NT2/D1 (cell line): Measurements from ENCODE around the gene DCDC2.
"Not testable (repeated sequence)": the region's sequence is repeated elsewhere in the genome, so short reads cannot be mapped to it uniquely, and the experiment has no call there.

ENCODE experiments used
- DNase-seq: peaks from one replicate; pipeline ENCODE4 v3.0.0-alpha.2; 2011; ENCODE audit warnings: low read depth, low spot score
- H3K27me3 ChIP-seq: 2 replicates; pipeline ENCODE4 v1.6.0; 2011; ENCODE audit warnings: mild to moderate bottlenecking; ENCODE audit not compliant: insufficient read length, insufficient read depth
- H3K36me3 ChIP-seq: 2 replicates; pipeline ENCODE4 v1.6.1; 2011; ENCODE audit warnings: mild to moderate bottlenecking, low read length, mixed read lengths; ENCODE audit not compliant: insufficient read depth, insufficient read length
- H3K4me1 ChIP-seq: 2 replicates; pipeline ENCODE4 v1.5.1; 2011; ENCODE audit not compliant: insufficient read depth, insufficient read length
- H3K4me3 ChIP-seq: 2 replicates; pipeline ENCODE4 v1.5.1; 2011; ENCODE audit warnings: low read depth; ENCODE audit not compliant: insufficient read length
- H3K9ac ChIP-seq: 2 replicates; pipeline ENCODE4 v1.6.0; 2011; ENCODE audit warnings: low read depth; ENCODE audit not compliant: insufficient read length
- H3K9me3 ChIP-seq: 2 replicates; pipeline ENCODE4 v1.5.1; 2011; ENCODE audit warnings: mild to moderate bottlenecking, low read length; ENCODE audit not compliant: insufficient read depth
- SUZ12 ChIP-seq: IDR thresholded peaks from 2 replicates; pipeline ENCODE4 v1.6.1; 2011; ENCODE audit not compliant: insufficient read length, insufficient read depth; ENCODE audit errors: extremely low read depth
- YY1 ChIP-seq: IDR thresholded peaks from 2 replicates; pipeline ENCODE4 v1.6.1; 2011; ENCODE audit not compliant: insufficient read length, insufficient read depth
- ZNF274 ChIP-seq: IDR thresholded peaks from 2 replicates; pipeline ENCODE4 v1.6.1; 2011; ENCODE audit warnings: mild to moderate bottlenecking, low read depth, low read length

DCDC2 gene

GRCh38 chr6:24149836-24150235 lies 208.0 kb downstream of the DCDC2 start:
- no peaks in the 10 kb centered on the region for H3K27me3 ChIP-seq
- H3K4me1 ChIP-seq = peaks cover 1% of the 10 kb centered on the region
- no peaks in the 10 kb centered on the region for H3K9me3 ChIP-seq
- TF ChIP-seq YY1 (no peak), ZNF274 (no peak), SUZ12 (no peak)
- H3K36me3 ChIP-seq = no peaks in the 10 kb centered on the region
- no peak for DNase-seq
- no peak overlapping the region for H3K4me3 ChIP-seq
- H3K9ac ChIP-seq = no peak overlapping the region

GRCh38 chr6:24149296-24149695 lies 208.6 kb downstream of the DCDC2 start:
- Histone ChIP-seq H3K9ac (no peak overlapping the region), H3K4me3 (no peak overlapping the region), H3K4me1 (peaks cover 1% of the 10 kb centered on the region), H3K36me3 (no peaks in the 10 kb centered on the region), H3K9me3 (no peaks in the 10 kb centered on the region), H3K27me3 (no peaks in the 10 kb centered on the region)
- DNase-seq = no peak
- no peak for TF ChIP-seq YY1
- TF ChIP-seq ZNF274 = no peak
- no peak for TF ChIP-seq SUZ12

DNA sequence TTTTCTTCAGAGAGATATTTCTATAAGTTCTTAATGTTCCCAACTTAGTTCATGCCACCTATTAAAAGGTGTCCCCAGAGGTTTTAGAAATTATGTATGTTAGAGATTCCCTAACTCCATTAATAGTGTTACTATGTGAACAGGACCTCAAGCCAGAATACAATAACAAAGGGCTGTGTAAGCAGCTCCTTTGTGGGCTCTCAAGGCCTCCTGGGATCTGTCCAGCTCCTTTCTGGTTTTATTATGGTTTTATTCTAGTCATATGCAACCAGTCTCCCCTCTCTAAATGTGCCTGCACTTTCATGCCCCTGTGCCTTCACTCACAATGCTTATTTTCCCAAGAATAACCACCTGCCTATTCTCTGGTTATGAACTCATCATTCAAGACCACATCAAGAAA lies 209.2 kb downstream of the DCDC2 start:
- Histone ChIP-seq H3K27me3 (no peaks in the 10 kb centered on the region), H3K4me3 (no peak overlapping the region), H3K36me3 (no peaks in the 10 kb centered on the region), H3K4me1 (peaks cover 1% of the 10 kb centered on the region), H3K9ac (no peak overlapping the region), H3K9me3 (no peaks in the 10 kb centered on the region)
- no peak for DNase-seq
- TF ChIP-seq SUZ12 (no peak), YY1 (no peak)

DNA sequence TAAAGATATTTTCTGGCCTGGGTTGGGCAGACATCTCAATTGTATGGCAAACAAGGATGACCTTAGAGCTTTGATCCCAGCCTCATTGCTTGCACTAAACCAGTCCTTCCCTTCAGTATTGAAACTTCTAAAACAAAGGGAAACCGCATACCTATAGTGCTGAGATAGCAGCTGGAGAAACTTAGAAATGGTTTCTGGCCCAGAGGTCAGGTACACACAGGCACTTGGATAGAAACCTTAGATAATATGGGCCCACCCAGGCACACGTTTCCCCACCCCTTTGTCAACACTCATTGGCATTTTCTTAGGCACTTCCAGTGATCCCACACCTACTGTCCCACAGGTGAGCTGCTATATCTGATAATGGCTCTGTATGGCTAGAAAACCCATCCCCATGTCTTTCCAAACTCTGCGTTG lies 209.7 kb downstream of the DCDC2 start:
- Histone ChIP-seq H3K4me1 (peaks cover 1% of the 10 kb centered on the region), H3K36me3 (no peaks in the 10 kb centered on the region), H3K9ac (no peak overlapping the region), H3K4me3 (no peak overlapping the region), H3K27me3 (no peaks in the 10 kb centered on the region), H3K9me3 (no peaks in the 10 kb centered on the region)
- no peak for DNase-seq
- TF ChIP-seq ZNF274 (no peak), SUZ12 (no peak), YY1 (no peak)

- TF ChIP-seq YY1 (no peak), SUZ12 (no peak), ZNF274 (no peak)
- peaks cover 1% of the 10 kb centered on the region for H3K4me1 ChIP-seq
- no peaks in the 10 kb centered on the region for H3K36me3 ChIP-seq
- no peaks in the 10 kb centered on the region; the same call in 1 of the 2 replicates for H3K9me3 ChIP-seq
- no peak for DNase-seq
- no peaks in the 10 kb centered on the region for H3K27me3 ChIP-seq
- H3K4me3 ChIP-seq = no peak overlapping the region
- no peak overlapping the region for H3K9ac ChIP-seq
Observed at GRCh38 chr6:24147511-24148153, 210.2 kb downstream of the DCDC2 start.

GRCh38 chr6:24146871-24147270 lies 211.0 kb downstream of the DCDC2 start:
- no peak for DNase-seq
- Histone ChIP-seq H3K9me3 (no peaks in the 10 kb centered on the region; the same call in 1 of the 2 replicates), H3K27me3 (no peaks in the 10 kb centered on the region), H3K36me3 (no peaks in the 10 kb centered on the region), H3K4me1 (peaks cover 1% of the 10 kb centered on the region), H3K4me3 (no peak overlapping the region), H3K9ac (no peak overlapping the region)
- TF ChIP-seq SUZ12 (no peak), YY1 (no peak), ZNF274 (no peak)

DNA sequence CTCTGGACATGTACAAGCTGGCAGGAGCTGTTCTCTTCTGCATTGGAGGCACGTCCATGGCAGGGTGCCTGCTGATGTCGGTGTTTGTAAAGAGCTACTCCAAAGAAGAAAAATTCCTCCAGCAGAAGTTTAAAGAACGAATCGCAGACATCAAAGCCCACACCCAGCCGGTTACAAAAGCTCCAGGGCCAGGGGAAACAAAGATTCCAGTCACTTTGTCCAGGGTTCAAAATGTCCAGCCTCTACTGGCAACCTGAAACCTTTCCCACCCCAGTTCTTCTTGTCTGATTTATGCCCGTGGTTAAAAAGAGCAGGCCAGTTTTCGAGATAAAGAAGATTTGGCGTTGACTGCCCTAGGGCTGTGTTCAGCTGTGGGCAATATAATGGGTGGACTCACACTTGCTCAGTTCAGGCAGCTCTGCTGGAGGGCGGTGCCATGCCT lies 212.1 kb downstream of the DCDC2 start:
- DNase-seq = no peak
- Histone ChIP-seq H3K36me3 (no peaks in the 10 kb centered on the region), H3K27me3 (no peaks in the 10 kb centered on the region), H3K4me3 (no peak overlapping the region), H3K4me1 (peaks cover 1% of the 10 kb centered on the region), H3K9ac (no peak overlapping the region), H3K9me3 (no peaks in the 10 kb centered on the region; the same call in 1 of the 2 replicates)
- no peak for TF ChIP-seq ZNF274
- TF ChIP-seq YY1 = no peak
- TF ChIP-seq SUZ12 = no peak

- H3K9ac ChIP-seq, DNase-seq, H3K9me3 ChIP-seq, H3K36me3 ChIP-seq, H3K4me1 ChIP-seq, H3K4me3 ChIP-seq, H3K27me3 ChIP-seq: not testable (repeated sequence)
Observed at GRCh38 chr6:24142733-24143132, 215.1 kb downstream of the DCDC2 start.
